GM06990 (cell line): ENCODE measurements around the gene TAC3.

ENCODE experiments used
- DNase-seq: peaks from one replicate; pipeline ENCODE4 v3.0.0-alpha.2; 2011; ENCODE audit not compliant: insufficient read length; ENCODE audit errors: extremely low read depth
- H3K27me3 ChIP-seq: replicated peaks from 2 replicates; pipeline ENCODE4 v1.6.0; 2011; ENCODE audit warnings: low read length; ENCODE audit not compliant: control insufficient read depth, insufficient read depth
- H3K36me3 ChIP-seq: 2 replicates; pipeline ENCODE4 v1.5.1; 2011; ENCODE audit warnings: low read length; ENCODE audit not compliant: control insufficient read depth, insufficient read depth
- H3K4me3 ChIP-seq: replicated peaks from 2 replicates; pipeline ENCODE4 v1.5.1; 2011; ENCODE audit warnings: low read depth, mild to moderate bottlenecking, control low read depth, low read length
- CTCF ChIP-seq: IDR thresholded peaks from 2 replicates; pipeline ENCODE4 v1.5.1; 2011; ENCODE audit warnings: low read length, control low read depth, mild to moderate bottlenecking, inconsistent platforms; ENCODE audit not compliant: insufficient read depth, poor library complexity, severe bottlenecking

TAC3 gene

GRCh38 chr12:56995201-56995929 lies 21.0 kb downstream of the TAC3 start:
- no peak for DNase-seq
- Histone ChIP-seq H3K36me3 (peaks cover 3% of the 10 kb centered on the region), H3K4me3 (no peak overlapping the region), H3K27me3 (no peaks in the 10 kb centered on the region)
- no peak for TF ChIP-seq CTCF

GRCh38 chr12:56994231-56994746 lies 22.0 kb downstream of the TAC3 start:
- TF ChIP-seq CTCF: no peak
- Histone ChIP-seq H3K4me3 (no peak overlapping the region), H3K36me3 (peaks cover 3% of the 10 kb centered on the region), H3K27me3 (no peaks in the 10 kb centered on the region)
- DNase-seq: no peak

GRCh38 chr12:56993346-56993745 lies 23.0 kb downstream of the TAC3 start:
- Histone ChIP-seq H3K27me3 (no peaks in the 10 kb centered on the region), H3K4me3 (no peak overlapping the region), H3K36me3 (peaks cover 1% of the 10 kb centered on the region)
- no peak for DNase-seq
- TF ChIP-seq CTCF: no peak

GRCh38 chr12:56991319-56992246 lies 24.7 kb downstream of the TAC3 start:
- Histone ChIP-seq H3K36me3 (no peaks in the 10 kb centered on the region), H3K27me3 (no peaks in the 10 kb centered on the region), H3K4me3 (no peak overlapping the region)
- TF ChIP-seq CTCF: no peak
- DNase-seq: no peak

- Histone ChIP-seq H3K4me3 (no peak overlapping the region), H3K36me3 (no peaks in the 10 kb centered on the region), H3K27me3 (no peaks in the 10 kb centered on the region)
- no peak for TF ChIP-seq CTCF
- no peak for DNase-seq
Measured at GRCh38 chr12:56990648-56991318, 25.5 kb downstream of the TAC3 start.
